ENCODE data around the gene MKRN1.
"Not testable (repeated sequence)": the region's sequence is repeated elsewhere in the genome, so short reads cannot be mapped to it uniquely, and the experiment has no call there.

The MKRN1 gene, protein sequence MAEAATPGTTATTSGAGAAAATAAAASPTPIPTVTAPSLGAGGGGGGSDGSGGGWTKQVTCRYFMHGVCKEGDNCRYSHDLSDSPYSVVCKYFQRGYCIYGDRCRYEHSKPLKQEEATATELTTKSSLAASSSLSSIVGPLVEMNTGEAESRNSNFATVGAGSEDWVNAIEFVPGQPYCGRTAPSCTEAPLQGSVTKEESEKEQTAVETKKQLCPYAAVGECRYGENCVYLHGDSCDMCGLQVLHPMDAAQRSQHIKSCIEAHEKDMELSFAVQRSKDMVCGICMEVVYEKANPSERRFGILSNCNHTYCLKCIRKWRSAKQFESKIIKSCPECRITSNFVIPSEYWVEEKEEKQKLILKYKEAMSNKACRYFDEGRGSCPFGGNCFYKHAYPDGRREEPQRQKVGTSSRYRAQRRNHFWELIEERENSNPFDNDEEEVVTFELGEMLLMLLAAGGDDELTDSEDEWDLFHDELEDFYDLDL

DNA sequence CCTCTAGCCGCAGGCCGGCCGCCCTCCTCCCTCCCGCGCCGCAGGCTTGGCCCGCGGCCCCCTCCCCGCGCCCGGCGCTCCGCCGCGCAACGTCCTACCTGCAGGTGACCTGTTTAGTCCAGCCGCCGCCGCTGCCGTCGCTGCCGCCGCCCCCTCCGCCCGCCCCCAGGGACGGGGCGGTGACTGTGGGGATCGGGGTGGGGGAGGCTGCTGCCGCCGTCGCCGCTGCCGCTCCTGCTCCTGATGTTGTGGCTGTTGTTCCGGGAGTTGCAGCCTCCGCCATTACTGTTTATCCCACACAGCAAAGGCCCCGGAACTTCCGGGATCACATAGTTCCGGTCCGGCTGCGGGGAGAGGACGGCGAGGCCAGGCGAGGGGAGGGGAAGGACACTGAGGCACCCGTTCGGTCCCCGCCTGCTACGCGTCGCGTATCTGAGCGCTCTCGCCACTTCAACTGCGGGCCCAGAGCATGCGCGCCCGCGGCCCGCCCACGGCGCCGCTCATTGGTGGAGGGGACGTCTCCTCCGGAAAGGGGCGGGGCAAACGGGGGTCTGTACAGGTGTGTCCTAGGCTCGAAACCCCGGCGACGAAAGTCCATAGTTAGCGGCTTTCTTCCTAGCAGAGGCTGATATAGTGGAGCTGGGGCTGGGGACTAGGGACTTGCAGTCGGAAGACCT lies at the start of gene MKRN1:
TSS of gene MKRN1 (minus strand) at position 444 of the 677 bp plus-strand sequence. CDS start at position 283, 161 bp downstream.
- DNase-seq, result peak; percentile 86

DNA sequence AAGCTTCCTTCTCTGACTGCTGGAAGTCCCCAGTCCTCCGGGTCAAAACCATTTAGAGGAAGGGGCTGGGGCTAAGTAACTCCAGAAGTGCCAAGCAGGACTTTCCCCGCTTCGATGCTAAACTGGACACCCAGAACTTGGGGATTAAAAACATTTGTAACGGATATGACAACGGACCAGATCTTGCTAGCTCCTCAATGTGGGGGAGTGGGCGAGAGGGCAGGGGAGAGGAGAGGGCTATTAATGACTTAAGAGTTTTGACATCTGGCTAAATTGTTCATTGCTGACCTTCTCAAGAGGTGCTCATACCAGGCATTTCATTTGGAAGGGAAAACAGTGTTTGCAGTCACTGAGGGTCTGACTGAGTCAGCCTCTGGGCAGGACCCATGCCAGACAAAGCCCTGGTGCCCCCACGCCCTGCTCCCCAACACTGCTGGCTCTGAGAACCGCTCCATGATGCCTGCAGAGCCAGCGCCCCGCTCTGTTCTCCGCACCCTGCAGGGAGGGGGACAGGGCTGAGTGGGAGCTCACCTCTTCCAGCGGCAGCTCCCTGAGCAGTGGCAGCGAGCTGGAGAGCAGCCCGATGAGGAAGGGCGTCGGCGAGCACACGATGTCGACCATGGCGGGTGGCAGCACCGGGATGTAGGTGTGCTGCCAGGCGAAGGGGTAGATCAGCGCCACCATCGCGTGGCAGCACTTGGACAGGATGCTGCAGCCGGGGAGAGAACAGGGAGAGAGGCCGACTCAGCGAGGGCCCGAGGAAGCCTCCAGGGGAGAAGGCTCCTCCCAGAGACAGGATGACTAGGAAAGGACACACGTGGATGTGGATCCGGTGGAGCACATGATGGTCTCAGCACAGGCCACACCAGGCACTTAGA lies 47.7 kb upstream of the MKRN1 start:
- no peak for DNase-seq

DNA sequence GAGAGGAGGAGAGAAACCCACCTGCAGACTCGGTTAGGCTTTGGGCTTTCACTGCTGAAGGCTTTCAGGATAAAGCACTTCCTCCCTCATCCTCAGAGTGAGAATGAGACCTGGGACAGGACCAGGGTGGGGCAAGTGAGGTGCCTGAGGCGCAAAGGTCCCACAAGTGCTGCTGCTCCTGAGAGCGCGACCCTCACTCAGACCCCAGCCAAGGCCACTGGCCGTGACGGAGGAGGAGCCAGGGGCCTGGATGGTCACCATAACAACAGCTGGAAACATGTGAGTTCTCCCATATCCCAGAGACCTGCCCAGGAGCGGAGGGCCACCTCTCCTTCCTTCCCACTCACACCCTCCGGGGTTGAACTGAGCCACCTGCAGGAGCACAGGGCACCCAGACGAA lies 46.9 kb upstream of the MKRN1 start:
- no peak for DNase-seq

DNA sequence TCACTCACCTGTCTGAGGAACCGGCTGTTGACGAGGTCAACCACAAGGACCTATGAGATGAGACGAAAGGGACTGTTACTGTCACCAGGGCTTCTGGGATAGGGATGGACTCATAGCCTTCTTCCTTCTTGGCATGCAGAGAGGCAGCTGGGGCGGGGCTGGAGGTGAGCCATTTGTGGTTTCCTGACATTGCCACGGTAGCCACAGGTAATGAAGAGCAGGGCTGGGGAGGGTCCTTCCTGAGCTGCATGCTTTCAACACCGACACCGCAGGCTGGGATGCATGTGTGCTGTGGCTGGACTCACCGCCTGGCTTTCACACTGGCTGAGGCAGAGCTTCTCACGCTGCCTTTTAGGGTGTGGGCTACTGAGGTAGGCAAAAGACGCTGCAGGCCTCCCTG lies 46.4 kb upstream of the MKRN1 start:
- peak; percentile 93 for DNase-seq

DNA sequence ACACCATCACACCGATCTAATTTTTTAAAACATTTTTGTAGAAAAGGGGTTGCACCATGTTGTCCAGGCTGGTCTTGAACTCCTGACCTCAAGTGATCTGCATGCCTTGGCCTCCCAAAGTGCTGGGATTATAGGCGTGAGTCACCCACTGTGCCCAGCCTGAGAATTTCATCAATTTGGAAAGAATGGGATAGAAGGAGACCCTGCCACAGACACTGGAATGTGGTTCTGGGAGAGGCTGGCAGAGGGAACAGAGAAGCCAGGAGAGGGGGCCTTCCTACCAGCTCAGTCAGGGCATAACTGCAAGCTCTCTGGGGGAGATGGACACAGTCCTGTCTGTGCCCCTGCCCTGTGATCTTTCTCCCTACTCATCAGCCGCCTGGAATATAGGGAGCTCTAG lies 42.1 kb upstream of the MKRN1 start:
- DNase-seq, result no peak

DNA sequence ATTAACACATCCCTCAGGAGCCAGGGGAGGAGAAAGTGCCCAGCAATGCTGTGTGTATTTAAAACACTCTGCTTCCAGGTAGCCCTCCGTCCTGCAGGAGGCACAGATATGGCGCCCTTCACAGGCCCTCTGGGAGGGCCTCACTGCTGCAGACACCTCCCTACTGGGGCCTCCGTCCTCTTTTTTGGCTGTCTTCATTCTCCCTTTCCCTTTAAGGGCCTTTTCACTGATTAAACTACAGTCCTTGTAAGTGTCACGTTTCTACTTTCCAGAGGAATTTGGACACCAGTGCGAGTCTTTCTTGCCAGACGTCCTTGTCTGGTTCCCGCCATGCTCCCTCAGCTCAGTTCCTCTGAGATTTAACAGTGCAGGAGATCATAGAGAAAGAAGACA lies 39.7 kb upstream of the MKRN1 start:
- DNase-seq, result no peak

DNA sequence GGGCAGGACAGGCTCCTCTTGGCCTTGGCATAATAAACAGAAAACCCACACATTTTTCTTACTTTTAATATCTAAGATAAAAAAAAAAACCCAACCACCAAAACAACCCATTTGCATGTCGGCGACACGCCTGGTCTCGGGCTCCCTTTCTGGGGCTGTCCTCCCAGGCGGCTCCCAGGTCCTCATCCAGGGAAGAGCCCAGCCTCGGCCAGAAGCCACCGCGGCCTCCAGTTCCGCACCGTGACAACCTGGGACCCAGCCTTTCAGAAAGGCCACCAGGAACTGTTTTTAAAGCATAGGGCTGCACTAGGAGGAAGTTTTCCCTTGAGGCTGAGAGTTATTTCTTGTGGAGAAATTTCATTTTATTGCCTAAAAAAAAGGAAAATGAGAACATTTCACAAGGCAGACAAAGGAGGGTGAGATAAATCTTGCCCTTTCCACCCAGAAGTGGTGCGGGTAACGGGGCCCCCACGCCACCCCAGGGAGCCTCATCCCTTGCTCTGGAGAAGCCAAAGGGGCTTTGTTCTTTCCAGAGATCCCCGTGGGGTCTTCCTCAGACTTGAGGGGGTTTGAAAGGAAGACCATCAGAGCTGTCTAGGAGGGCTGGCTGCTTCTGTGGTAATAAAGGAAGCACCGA lies 39.2 kb upstream of the MKRN1 start:
- no peak for DNase-seq

DNA sequence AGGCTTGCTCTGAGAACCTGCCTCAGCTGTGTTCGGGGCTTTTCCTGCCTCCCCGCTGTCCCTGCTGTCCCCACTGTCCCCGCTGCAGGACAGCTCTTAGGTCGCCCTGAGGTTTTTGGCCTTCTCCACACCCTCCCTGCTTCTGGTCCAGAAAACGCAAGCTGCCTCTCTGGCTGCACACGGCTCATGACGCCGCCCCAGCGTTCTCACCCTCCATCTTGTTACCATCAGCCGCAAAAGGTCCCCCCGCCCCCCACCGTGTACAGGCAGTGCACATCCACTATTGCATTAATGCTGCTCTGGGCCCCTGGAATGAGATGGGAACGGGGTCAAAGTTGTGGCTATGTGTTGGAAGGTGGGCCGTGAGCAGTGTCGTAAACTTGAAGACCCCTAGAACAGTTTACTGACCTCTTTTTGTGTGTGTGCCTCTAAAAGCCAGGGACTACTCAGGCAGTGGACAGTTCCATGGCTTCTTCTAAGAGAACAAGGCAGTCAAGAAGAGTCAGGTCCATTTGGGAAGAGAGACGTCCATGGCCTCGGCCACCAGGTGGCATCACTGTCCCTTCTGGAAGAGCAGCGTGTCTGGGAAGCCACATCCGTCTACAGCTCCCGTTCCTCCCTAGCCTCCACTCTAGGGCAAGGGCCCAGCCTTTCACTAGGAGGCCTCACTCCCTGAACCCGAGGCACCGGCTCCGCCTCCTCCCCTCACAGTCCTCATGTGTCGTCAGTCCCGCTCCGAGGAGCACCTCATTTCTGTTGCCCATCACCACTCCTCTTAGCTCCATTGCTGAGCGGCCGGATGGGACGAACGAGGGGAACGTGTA lies 38.5 kb upstream of the MKRN1 start:
- DNase-seq, result peak; percentile 90

DNA sequence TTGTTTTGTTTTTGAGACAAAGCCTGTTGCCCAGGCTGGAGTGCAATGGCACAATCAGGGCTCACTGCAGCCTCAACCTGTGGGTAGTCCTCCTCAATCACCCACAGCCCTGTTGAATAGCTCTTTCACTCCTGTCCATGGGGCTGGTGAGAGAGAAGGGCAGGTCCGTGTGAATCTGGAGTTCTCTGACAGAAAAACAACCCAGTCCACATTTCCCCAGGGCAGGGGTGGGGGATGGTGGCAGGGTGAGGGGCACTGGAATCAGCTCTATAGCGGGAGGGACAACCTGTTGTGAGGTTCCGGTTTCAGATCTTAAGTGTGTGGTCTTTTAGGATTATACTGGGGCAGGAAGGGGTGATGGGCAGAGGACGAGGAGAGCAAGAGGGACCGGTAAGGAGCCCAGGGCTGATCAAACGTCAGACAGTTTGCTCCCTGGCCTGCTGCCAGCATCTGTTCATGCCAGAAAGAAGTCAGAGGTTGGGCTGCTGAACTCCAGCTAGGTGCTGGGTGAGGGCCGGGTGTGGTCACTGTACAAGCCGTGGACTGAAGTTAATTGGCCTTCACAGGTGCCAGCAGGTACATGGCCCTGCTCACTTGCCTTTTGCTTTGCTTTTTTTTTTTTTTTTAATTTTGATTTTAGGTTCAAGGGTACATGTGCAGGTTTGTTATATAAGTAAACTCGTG lies 33.2 kb upstream of the MKRN1 start:
- DNase-seq, result no peak

DNA sequence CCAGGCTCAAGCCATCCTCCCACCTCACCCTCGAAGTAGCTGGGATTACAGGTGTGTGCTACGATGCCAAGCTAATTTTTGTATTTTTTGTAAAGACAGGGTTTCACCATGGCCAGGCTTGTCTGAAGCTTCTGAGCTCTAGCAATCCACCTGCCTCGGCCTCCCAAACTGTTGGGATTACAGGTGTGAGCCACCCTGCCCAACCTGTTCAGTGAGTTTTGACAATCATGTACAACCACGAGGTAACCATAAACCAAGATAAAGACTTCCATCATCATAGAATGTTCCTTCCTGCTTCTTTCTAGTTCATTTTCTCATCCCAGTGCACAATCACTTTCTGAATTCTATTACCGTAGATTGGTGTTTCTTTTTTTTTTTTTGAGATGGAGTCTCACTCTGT lies 30.5 kb upstream of the MKRN1 start:
- DNase-seq, result no peak

DNA sequence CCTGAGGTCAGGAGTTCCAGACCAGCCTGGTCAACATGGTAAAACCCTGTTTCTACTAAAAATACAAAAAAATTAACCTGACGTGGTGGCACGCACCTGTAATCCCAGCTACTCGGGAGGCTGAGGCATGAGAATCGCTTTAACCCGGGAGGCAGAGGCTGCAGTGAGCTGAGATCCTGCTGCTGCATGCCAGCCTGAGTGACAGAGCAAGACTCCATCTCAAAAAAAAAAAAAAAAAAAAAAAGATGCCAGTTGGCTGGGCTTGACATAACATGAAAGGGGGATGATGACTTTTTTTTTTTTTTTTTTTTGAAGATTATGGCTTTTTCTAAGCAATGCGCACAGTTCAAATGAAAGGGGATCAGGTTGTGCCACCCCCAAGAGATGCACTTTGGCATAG lies 28.3 kb upstream of the MKRN1 start:
- DNase-seq, result not testable (repeated sequence)

DNA sequence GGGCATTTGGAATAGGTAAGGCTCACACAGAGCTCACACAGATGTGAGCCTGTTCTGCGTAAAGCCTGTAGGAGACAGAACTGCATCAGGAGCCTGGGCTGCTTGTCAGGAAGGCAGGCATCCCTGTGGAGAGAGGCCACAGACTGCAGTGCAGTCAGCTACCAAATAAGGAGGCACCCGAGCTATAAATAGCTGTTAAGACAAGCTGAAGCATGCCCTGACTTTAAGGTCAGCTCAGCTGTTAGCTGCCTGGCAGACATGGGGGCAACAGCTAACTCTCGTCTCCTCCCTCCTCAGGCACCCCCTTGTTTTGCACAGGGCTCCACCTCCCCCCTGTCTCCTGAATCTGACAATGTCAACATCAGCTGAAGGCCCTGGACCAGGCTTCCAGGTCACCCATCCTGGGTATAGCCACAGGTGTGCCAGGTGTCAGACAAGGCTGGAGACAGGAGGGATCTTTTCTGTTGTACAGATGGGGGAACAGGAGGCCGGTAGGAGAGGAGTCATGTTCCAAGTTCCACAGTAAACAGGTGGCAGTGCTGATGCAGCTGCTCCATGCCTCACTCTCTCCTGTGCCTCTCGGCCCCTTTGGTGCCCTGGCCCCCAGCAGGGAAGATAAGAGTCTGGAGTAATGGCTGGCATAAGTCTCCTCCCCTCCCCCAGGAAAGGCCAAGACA lies 27.6 kb upstream of the MKRN1 start:
- DNase-seq, result peak; percentile 67

DNA sequence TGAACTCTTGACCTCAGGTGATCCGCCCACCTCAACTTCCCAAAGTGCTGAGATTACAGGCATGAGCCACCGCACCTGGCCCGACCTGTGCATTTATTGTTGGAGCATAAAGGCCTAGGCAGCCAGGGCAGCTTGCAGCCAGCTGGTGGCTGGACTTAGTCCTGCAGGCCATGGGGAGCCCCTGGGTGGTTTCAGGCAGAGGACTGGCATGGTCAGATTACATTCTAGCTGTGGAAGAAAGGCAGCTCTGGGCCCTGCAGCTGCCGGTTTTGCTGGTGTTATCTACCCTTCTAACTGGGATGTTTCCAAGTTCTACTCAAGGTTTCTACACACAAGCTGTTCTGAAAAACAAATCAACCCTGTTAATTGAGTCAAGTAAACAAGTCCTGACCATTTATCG lies 22.7 kb upstream of the MKRN1 start:
- no peak for DNase-seq

DNA sequence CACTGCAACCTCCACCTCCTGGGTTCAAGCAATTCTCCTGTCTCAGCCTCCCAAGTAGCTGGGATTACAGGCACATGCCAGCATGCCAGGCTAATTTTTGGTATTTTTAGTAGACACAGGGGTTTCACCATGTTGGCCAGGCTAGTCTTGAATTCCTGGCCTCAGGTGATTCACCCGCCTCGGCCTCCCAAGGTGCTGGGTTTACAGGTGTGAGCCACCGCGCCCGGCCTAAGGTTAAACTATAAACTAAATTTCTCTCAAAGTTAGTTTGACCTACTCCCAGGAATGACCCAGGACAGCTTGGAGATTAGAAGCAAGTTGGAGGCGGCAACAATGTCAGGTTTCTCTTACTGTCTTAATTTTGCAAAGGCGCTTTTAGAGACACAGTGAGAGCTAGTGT lies 18.5 kb upstream of the MKRN1 start:
- DNase-seq, result not testable (repeated sequence)

DNA sequence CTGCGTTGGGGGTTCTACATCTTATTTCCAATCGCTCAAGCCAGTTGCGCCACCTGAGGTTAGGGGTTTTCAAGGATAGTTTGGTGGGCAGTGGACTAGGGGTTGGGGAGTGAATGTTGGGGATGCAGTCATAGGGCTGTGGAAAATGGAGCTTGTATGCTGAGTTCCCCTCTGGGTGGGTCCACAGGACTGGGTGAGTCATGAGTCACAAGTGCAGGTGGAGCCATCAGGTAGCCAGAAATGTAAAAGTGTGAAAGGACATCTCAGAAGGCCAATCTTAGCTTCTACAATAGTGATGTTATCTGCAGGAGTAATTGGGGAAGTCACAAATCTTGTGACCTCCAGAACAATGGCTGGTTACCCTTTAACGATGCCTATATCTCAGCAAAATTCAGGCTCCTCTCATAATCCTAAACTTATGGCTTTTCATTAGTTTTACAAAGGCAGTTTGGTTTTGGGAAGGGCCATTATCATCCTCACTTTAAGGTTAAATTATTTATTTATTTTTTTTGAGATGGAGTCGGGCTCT lies 18.0 kb upstream of the MKRN1 start:
- no peak for DNase-seq

DNA sequence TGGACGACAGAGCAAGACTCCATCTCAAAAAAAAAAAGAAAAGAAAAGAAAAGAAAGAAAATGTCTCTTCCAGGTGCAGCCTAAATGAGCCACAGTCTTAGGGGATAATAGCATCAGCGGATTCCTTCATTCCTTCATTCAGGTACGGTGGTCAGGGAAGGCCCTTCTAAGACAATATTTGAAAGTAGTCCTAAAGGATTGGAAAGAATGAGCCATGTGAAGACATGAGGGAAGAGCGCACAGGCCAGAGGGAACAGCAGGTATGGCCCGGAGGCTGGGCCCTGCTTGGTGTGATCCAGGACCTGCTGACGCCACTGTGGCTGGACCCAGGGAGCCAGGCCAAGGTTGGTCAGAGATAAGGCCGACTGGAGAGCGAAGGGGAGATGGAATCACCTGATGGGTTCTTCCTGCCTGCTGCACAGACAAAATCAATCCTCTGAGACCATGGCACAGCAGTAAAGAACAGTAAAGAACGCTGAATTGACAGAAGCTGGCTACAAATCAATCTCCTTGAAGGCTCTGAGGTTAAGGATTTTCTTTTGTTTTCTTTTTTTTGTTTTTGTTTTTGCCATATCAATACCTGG lies 16.3 kb upstream of the MKRN1 start:
- DNase-seq, result no peak

DNA sequence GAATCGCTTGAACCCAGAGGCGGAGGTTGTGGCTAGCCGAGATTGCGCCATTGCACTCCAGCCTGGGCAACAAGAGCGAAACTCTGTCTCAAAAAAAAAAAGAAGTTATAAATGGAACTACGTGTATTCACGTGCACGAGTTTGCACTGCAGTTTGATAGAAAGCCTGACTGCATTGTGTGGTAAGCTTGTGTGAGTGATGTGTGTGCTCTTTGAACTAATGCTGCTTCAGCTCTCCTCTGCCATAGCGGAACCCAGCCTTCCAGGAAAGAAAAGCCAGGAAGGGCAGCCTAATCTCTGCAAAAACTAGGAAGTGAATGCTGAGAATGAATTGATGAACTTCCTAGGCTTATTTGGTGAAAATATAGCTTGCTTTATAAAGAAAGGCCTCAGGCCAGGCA lies 15.6 kb upstream of the MKRN1 start:
- DNase-seq, result no peak

DNA sequence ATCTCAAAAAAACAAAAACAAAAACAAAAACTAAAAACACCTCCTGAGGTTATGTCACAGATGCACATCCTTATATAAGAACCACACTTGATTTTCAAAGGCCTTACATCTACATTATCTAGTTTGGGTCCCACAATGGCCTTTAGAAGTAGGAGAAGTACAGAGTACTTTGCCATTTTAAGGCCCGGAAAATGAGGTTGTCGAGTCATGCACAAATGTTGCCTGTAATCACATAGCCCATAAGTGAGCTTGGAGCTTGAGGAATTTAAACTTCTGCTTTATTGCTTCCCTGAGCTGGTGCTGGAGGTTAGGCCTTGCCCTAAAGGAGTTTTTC lies 9.7 kb upstream of the MKRN1 start:
- no peak for DNase-seq

DNA sequence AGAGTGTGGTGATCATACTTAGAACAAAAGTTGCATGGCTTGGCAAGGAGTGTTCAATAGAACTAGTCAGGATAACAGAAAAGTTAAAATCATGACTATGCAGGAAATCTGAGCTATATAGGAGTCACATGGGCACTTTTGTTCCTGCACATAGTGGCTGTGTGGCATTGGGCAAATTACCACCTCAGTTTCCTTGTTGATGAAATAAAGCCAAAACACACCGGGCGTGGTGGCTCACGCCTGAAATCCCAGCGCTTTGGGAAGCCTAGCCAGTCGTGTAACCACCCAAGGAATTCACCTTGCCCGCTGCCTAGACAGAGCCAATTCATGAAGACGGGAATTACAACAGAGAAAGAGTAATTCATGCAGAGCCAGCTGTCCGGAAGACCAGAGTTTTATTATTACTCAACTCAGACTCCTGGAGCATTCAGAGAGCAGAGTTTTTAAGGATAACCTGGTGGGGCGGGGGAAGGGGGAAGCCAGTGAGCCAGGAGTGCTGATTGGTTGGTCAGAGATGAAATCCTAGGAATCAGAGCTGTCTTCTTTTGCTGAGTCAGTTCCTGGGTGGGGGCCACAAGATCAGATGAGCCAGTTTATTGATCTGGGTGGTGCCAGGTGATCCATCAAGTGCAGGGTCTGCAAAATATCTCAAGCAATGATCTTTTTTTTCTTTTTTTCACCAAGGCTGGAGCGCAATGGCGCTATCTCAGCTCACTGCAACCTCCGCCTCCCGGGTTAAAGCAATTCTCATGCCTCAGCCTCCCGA lies 6.4 kb upstream of the MKRN1 start:
- no peak for DNase-seq

Measured in fibroblast of upper back skin (primary cell).